H1 (cell line): ENCODE measurements around the gene OLIG2. TPM values are rescaled to one million over a fixed set of nuclear protein-coding genes. Genes with fewer than 3 reads are reported as not detected.

Experiments
- BCL11A ChIP-seq, 2 experiments: IDR thresholded peaks; one replicate each; pipeline ENCODE4 v1.6.1; 2011; ENCODE audit warnings: low read depth in 2 of 2, low read length in 2 of 2, mild to moderate bottlenecking in 2 of 2
- BRCA1 ChIP-seq: IDR thresholded peaks from 2 replicates; pipeline ENCODE4 v1.6.1; 2012; ENCODE audit warnings: low read depth, low read length, improper control_type of control experiment
- CBX8 ChIP-seq: fragments of 300-800, 300-1000 bp; sonication (generic); IDR thresholded peaks from 2 replicates; pipeline ENCODE4 v1.7.1; 2016; ENCODE audit warnings: low read depth, low read length, borderline replicate concordance
- E2F6 ChIP-seq: IDR thresholded peaks from 2 replicates; pipeline ENCODE4 v1.6.1; 2012; ENCODE audit warnings: inconsistent platforms
- FOSL1 ChIP-seq: IDR thresholded peaks from 2 replicates; pipeline ENCODE4 v1.6.1; 2011; ENCODE audit warnings: mild to moderate bottlenecking, low read depth, low read length, moderate library complexity; ENCODE audit not compliant: insufficient read depth
- NANOG ChIP-seq: IDR thresholded peaks from 2 replicates; pipeline ENCODE4 v1.6.1; 2011; ENCODE audit warnings: low read length, low read depth, mild to moderate bottlenecking, inconsistent platforms; ENCODE audit not compliant: insufficient read depth, poor library complexity, severe bottlenecking
- NRF1 ChIP-seq: IDR thresholded peaks from 2 replicates; pipeline ENCODE4 v1.6.1; 2011; ENCODE audit warnings: mild to moderate bottlenecking, low read depth, low read length, improper control_type of control experiment
- RFX5 ChIP-seq: IDR thresholded peaks from 2 replicates; pipeline ENCODE4 v1.6.1; 2011; ENCODE audit warnings: low read depth, low read length, improper control_type of control experiment, borderline replicate concordance
- ZNF274 ChIP-seq: IDR thresholded peaks from 2 replicates; pipeline ENCODE4 v1.7.0; 2012; ENCODE audit warnings: low read length, borderline replicate concordance; ENCODE audit errors: extremely low read depth
- polyA plus RNA-seq, 7 experiments: library from polyadenylated mRNA; depleted of rRNA in 3 of 7; stranded (reverse) in 5 of 7; unstranded in 2 of 7; fragments of >200 nt in 5 of 7; fragments of 200-250 nt in 2 of 7; gene quantifications; 1 replicate in 5 of 7; 2 replicates in 1 of 7; 4 replicates in 1 of 7; pipeline versions ENCODE4 v1.2.1 to v1.2.3, GENCODE V29; 2011 to 2013; ENCODE audit warnings: missing spikeins in 2 of 7, mixed read lengths in 2 of 7
- total RNA-seq: library from RNA; stranded (reverse); fragmentation: NEBNext Ultra II Directional; extraction: Animal tissue kit (Norgen Biotek cat#: 25700); gene quantifications from 2 replicates; pipeline ENCODE4 v1.2.1, GENCODE V29; 2021

Gene OLIG2
- total and polyA plus RNA-seq, 2 of the 8 experiments (the other 6 are each of a cell fraction or from before 2014, with no cell fraction given), result 0.79 TPM; not detected in 1

- TF ChIP-seq FOSL1 (no peak), RFX5 (no peak), E2F6 (no peak), ZNF274 (no peak), CBX8 (no peak), NANOG (no peak), NRF1 (no peak), BCL11A (IDR thresholded peaks at IDR 0.05; ENCODE audit: low read depth in 2 of 2, low read length in 2 of 2) (no peak), BRCA1 (no peak)
Measured at GRCh38 chr21:33010931-33011330, 14.8 kb upstream of the OLIG2 start (continued).
